Lower lobe of right lung (tissue), 2 donors: ENCODE results near the gene SLC6A6. TPM values are rescaled to one million over a fixed set of nuclear protein-coding genes. Genes with fewer than 3 reads are reported as not detected.

Experiments
- ATAC-seq, 2 donors: fragments of 200-7000 bp; cut with Tn5 transposase; one replicate each; pipeline ENCODE4 v1.9.1; 2020 to 2022; ENCODE audit warnings: mild to moderate bottlenecking in 2 of 2, moderate library complexity in 2 of 2
- DNase-seq: peaks from one replicate; pipeline ENCODE4 v3.0.0-alpha.2; 2020
- H3K27ac ChIP-seq: fragments of 200-600 bp; one replicate; pipeline ENCODE4 v1.8.0; 2022
- H3K27me3 ChIP-seq: fragments of 200-600 bp; one replicate; pipeline ENCODE4 v1.8.0; 2022; ENCODE audit warnings: low read depth
- H3K36me3 ChIP-seq: fragments of 200-600 bp; one replicate; pipeline ENCODE4 v1.8.0; 2022; ENCODE audit warnings: mild to moderate bottlenecking
- H3K4me1 ChIP-seq: fragments of 200-600 bp; one replicate; pipeline ENCODE4 v1.8.0; 2022
- H3K4me3 ChIP-seq: fragments of 200-600 bp; one replicate; pipeline ENCODE4 v1.8.0; 2022; ENCODE audit warnings: mild to moderate bottlenecking
- H3K9me3 ChIP-seq: fragments of 200-600 bp; one replicate; pipeline ENCODE4 v1.8.0; 2022
- intact Hi-C: fragments of 100-400 bp; cut with DNase I; formaldehyde crosslinking; loops from one replicate; pipeline ENCODE4 v1.11.0; 2022
- total RNA-seq: library from RNA; stranded (reverse); fragmentation: NEBNext Ultra II Directional; extraction: Animal tissue kit (Norgen Biotek cat#: 25700); gene quantifications from one replicate; pipeline ENCODE4 v1.2.1, GENCODE V29; 2021
- TF ChIP-seq, protein P1 (sequence below): fragments of 200-600 bp; IDR thresholded peaks from one replicate; pipeline ENCODE4 v1.8.0; 2022; ENCODE audit warnings: antibody characterized with exemption, mild to moderate bottlenecking
- donor health status: DM: no; HTN: yes; CAD: no; lungs with severe emphysema.

The SLC6A6 gene
- total RNA-seq, 1 donor from 2014 or later, result 84.0 TPM

- H3K4me1 ChIP-seq, result peaks cover 38% of the 10 kb centered on the region
- no peaks in the 10 kb centered on the region for H3K27me3 ChIP-seq
- peak; percentile 26 to 40 for ATAC-seq
- no peaks in the 10 kb centered on the region for H3K9me3 ChIP-seq
- H3K4me3 ChIP-seq, result no peak overlapping the region
- H3K36me3 ChIP-seq, result peaks cover 75% of the 10 kb centered on the region
- no peak for DNase-seq
- intact Hi-C loops, result no loop called here
- TF ChIP-seq, protein P1, sequence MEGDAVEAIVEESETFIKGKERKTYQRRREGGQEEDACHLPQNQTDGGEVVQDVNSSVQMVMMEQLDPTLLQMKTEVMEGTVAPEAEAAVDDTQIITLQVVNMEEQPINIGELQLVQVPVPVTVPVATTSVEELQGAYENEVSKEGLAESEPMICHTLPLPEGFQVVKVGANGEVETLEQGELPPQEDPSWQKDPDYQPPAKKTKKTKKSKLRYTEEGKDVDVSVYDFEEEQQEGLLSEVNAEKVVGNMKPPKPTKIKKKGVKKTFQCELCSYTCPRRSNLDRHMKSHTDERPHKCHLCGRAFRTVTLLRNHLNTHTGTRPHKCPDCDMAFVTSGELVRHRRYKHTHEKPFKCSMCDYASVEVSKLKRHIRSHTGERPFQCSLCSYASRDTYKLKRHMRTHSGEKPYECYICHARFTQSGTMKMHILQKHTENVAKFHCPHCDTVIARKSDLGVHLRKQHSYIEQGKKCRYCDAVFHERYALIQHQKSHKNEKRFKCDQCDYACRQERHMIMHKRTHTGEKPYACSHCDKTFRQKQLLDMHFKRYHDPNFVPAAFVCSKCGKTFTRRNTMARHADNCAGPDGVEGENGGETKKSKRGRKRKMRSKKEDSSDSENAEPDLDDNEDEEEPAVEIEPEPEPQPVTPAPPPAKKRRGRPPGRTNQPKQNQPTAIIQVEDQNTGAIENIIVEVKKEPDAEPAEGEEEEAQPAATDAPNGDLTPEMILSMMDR, result no peak
- peak overlapping the region; percentile 84 for H3K27ac ChIP-seq
These were observed 49.7 kb downstream of the SLC6A6 start for GRCh38 chr3:14451844-14452739.

DNA sequence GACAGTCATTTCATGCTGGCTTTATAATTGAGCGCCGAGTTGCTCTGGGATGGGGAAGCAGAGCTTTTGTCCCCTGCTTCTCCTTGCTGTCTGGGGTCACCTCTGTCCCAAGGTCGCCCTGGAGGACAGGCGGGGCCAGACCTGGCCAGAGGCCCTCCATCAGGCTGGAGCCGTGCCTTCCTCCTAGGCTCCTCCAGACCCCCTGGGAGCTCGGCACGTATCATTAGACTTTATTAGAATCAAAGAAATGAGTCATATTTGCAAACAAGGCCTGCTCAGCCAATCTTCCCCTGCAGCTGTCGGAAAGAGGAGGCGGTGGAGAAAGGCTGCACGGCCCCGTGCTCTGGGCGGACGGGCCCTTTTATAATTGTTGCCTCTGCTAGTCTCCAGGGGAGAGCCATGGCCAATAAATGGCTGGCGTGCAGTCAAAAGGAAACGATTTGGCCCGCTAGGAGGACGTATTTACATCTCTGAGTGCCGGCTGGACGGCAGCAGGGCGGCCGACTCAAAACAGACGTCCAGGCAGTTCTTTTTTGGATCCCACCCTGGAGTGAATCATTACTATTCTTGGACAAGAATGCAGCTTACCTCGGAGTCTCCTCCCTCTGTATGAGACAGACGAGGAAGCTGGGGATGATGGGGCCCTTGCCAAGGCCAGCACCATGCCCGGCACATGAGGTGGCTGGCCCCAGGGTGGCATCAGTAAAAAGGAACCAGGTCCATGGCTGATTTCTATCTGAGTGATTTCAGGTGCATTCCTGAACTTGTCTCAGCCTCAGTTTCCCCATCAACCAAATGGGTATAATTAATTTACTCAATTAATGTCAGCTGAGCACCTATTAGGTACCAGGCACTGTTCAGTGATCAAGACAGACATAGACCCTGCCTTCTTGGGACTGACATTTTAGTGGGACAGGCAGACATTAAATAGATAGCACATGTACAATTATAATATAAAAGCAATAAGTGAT lies 50.6 kb downstream of the SLC6A6 start:
- no peaks in the 10 kb centered on the region for H3K9me3 ChIP-seq
- peak overlapping the region; percentile 84 for H3K27ac ChIP-seq
- TF ChIP-seq, protein P1, result no peak
- no peaks in the 10 kb centered on the region for H3K27me3 ChIP-seq
- ATAC-seq (peak; percentile 79 to 86), DNase-seq (peak; percentile 76)
- intact Hi-C loops, result no loop called here
- H3K4me1 ChIP-seq, result peaks cover 40% of the 10 kb centered on the region
- peaks cover 75% of the 10 kb centered on the region for H3K36me3 ChIP-seq
- H3K4me3 ChIP-seq, result no peak overlapping the region

DNA sequence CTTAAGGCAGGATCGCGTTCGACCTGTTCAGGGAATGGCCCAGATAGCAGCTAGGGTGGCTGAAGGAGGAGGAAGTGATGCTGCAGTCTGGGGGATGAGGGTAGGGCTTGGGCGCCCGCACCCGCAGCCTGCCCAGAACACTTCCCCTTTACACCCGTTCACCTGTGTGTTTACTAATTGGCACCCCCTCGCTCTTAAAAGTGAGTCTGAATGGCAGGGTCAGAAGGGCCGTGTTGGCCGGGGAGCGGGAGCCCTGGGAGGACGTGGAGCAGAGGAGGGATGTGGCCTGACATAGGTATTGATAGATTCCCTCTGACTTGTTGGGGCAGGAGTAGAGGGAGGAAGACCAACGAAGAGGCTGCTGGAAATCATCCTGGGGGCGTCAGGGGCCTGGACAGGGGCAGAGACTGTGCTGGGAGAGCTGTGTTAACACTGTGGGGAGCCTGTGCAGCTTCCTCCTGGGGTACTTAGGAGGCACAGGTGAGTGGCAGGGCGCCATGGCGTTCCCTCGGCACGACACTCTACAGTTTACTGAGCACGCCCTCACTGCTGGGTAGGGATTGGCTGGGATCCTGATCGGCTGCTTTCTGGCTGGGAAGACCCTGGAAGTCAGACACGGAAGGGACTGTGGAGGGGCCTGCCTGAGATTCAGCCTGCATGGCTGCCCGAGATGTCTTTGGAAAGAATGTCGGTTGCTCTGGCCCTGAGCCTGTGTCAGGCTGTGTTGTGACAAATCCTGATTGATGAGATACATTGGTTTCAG lies 51.7 kb downstream of the SLC6A6 start:
- Histone ChIP-seq H3K27ac (no peak overlapping the region), H3K27me3 (no peaks in the 10 kb centered on the region), H3K9me3 (no peaks in the 10 kb centered on the region), H3K4me3 (no peak overlapping the region), H3K36me3 (peaks cover 66% of the 10 kb centered on the region), H3K4me1 (peaks cover 46% of the 10 kb centered on the region)
- DNase-seq (no peak), ATAC-seq (no peak)
- TF ChIP-seq, protein P1, result no peak
- intact Hi-C loops, result no loop called here

GRCh38 chr3:14454639-14455310 lies 52.4 kb downstream of the SLC6A6 start:
- no peak for DNase-seq
- intact Hi-C loops, result no loop called here
- no peak for ATAC-seq

More at GRCh38 chr3:14454639-14455310, 52.4 kb downstream of the SLC6A6 start:
- H3K4me1 ChIP-seq, result peaks cover 46% of the 10 kb centered on the region
- no peak overlapping the region for H3K27ac ChIP-seq
- H3K9me3 ChIP-seq, result no peaks in the 10 kb centered on the region
- TF ChIP-seq, protein P1, result no peak
- no peaks in the 10 kb centered on the region for H3K27me3 ChIP-seq
- H3K4me3 ChIP-seq, result no peak overlapping the region
- H3K36me3 ChIP-seq, result peaks cover 66% of the 10 kb centered on the region
